Hepatocyte (in vitro differentiated cells): ENCODE data around the gene C9orf43. TPM values are rescaled to one million over a fixed set of nuclear protein-coding genes. Genes with fewer than 3 reads are reported as not detected.
"Not testable (repeated sequence)": the region's sequence is repeated elsewhere in the genome, so short reads cannot be mapped to it uniquely, and the experiment has no call there.

Experiments
- DNase-seq: peaks from one replicate; pipeline ENCODE4 v3.0.0-alpha.2; 2016; ENCODE audit warnings: low spot score
- H2AFZ ChIP-seq: fragments of 200-600 bp; sonication (generic); 2 replicates; pipeline ENCODE4 v1.6.0; 2016; ENCODE audit warnings: antibody characterized with exemption, mild to moderate bottlenecking
- H3K27ac ChIP-seq: fragments of 200-600 bp; sonication (generic); 2 replicates; pipeline ENCODE4 v1.5.1; 2016; ENCODE audit warnings: mild to moderate bottlenecking
- H3K27me3 ChIP-seq: fragments of 200-600 bp; sonication (generic); 2 replicates; pipeline ENCODE4 v1.6.1; 2016
- H3K36me3 ChIP-seq: fragments of 200-600 bp; sonication (generic); replicated peaks from 2 replicates; pipeline ENCODE4 v1.5.1; 2016; ENCODE audit warnings: low read depth; ENCODE audit not compliant: insufficient read depth
- H3K4me1 ChIP-seq: fragments of 200-600 bp; sonication (generic); 2 replicates; pipeline ENCODE4 v1.5.1; 2016; ENCODE audit warnings: mild to moderate bottlenecking, moderate library complexity; ENCODE audit not compliant: insufficient read depth
- H3K4me2 ChIP-seq: fragments of 200-600 bp; sonication (generic); 2 replicates; pipeline ENCODE4 v1.6.0; 2016
- H3K4me3 ChIP-seq: fragments of 200-600 bp; sonication (generic); 2 replicates; pipeline ENCODE4 v1.5.1; 2016; ENCODE audit warnings: mild to moderate bottlenecking
- H3K79me2 ChIP-seq: fragments of 200-600 bp; sonication (generic); 2 replicates; pipeline ENCODE4 v1.6.0; 2017; ENCODE audit warnings: mild to moderate bottlenecking
- H3K9me2 ChIP-seq: fragments of 200-600 bp; sonication (generic); replicated peaks from 2 replicates; pipeline ENCODE4 v1.6.0; 2017; ENCODE audit warnings: mild to moderate bottlenecking; ENCODE audit not compliant: insufficient read depth
- H3K9me3 ChIP-seq: fragments of 200-600 bp; sonication (generic); 2 replicates; pipeline ENCODE4 v1.5.1; 2016; ENCODE audit warnings: low read depth, mild to moderate bottlenecking
- H4K20me1 ChIP-seq: fragments of 200-600 bp; sonication (generic); 2 replicates; pipeline ENCODE4 v1.6.0; 2016; ENCODE audit warnings: mild to moderate bottlenecking; ENCODE audit not compliant: insufficient read depth, poor library complexity, severe bottlenecking
- CTCF ChIP-seq: fragments of 200-600 bp; sonication (generic); IDR thresholded peaks from 2 replicates; pipeline ENCODE4 v1.5.1; 2016; ENCODE audit warnings: antibody characterized with exemption, mild to moderate bottlenecking; ENCODE audit not compliant: poor library complexity
- EZH2 ChIP-seq: fragments of 200-600 bp; sonication (generic); IDR thresholded peaks from 2 replicates; pipeline ENCODE4 v1.6.1; 2016; ENCODE audit warnings: antibody characterized with exemption, mild to moderate bottlenecking, borderline replicate concordance
- EZH2phosphoT487 ChIP-seq: fragments of 200-600 bp; sonication (generic); IDR thresholded peaks from one replicate; pipeline ENCODE4 v1.6.1; 2018; ENCODE audit warnings: antibody characterized with exemption, mild to moderate bottlenecking, low read depth, moderate library complexity; ENCODE audit not compliant: unreplicated experiment, severe bottlenecking
- WGBS: methylation state at CpG from one replicate; pipeline ENCODE4 v1.1.6; 2016; ENCODE audit warnings: low lambda C conversion rate; ENCODE audit errors: missing lambda C conversion rate; 5-methylcytosine and 5-hydroxymethylcytosine counted together
- polyA plus RNA-seq: library from polyadenylated mRNA; unstranded; fragments of >200 nt; fragmentation: Nextera tagmentation; extraction: Ambion mirVana; gene quantifications from 2 replicates; pipeline ENCODE4 v1.2.1, GENCODE V29; 2016
- total RNA-seq: library from RNA; depleted of rRNA; stranded (reverse); fragments of >200 nt; gene quantifications from 2 replicates; pipeline ENCODE4 v1.2.3, GENCODE V29; 2014

Gene C9orf43
- total and polyA plus RNA-seq, 2 experiments from 2014 or later, result 0.53 to 0.69 TPM

GRCh38 chr9:113431191-113431590 lies 20.6 kb downstream of the C9orf43 start:
- no peak for TF ChIP-seq EZH2
- no peak for TF ChIP-seq CTCF
- TF ChIP-seq EZH2phosphoT487, result no peak
- Histone ChIP-seq H3K9me2 (no peaks in the 10 kb centered on the region), H3K27me3 (no peaks in the 10 kb centered on the region), H3K9me3 (no peaks in the 10 kb centered on the region), H3K4me2 (no peak overlapping the region), H2AFZ (no peak overlapping the region), H4K20me1 (no peaks in the 10 kb centered on the region), H3K4me3 (no peak overlapping the region), H3K4me1 (no peaks in the 10 kb centered on the region), H3K36me3 (no peaks in the 10 kb centered on the region), H3K79me2 (no peaks in the 10 kb centered on the region), H3K27ac (no peak overlapping the region)
- DNase-seq, result no peak

DNA sequence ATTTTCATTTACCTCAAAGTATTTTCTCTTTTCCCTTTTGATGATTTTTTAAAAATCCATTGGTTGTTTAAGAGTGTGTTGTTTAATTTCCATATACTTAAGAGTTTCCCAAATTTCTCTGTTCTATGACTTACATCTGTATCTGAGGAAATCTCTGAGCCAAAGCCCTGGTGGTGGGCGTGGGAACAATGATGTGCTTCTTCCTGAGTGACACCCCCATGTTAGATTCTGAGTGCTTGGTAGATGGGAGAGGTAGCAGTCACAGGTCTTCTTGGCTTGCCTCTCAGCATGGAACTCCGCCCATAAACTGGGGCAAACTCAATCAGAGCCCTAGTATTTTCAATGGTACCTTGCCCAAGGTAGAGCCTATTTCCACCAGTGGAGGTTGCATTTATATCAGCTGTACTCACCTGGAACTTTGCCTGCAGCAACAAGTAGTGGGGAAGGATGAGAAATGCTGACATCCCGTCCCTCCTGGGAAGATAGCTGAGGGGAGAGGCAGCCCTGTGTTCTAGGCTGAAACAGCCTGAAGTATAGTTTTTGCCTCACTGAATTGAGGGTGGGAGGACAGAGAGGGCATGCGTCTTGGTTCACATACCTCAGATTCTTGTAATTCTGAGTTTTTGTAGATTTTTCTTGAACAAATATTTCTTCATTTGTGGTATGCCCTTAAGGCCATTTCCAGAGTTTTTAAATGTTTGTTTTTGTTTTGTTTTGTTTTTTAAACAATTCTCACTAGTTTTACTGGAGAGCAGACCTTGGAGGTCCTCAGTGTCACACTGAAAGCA lies 26.4 kb downstream of the C9orf43 start:
- no peak for DNase-seq
- Histone ChIP-seq H3K4me2 (no peak overlapping the region), H3K79me2 (no peaks in the 10 kb centered on the region), H3K9me3 (no peaks in the 10 kb centered on the region), H2AFZ (no peak overlapping the region), H3K27me3 (no peaks in the 10 kb centered on the region), H3K4me1 (no peaks in the 10 kb centered on the region), H3K27ac (no peak overlapping the region), H3K9me2 (no peaks in the 10 kb centered on the region), H3K36me3 (no peaks in the 10 kb centered on the region), H3K4me3 (no peak overlapping the region), H4K20me1 (no peaks in the 10 kb centered on the region)
- 74% methylated on average over 4 of the region's 4 CpGs for WGBS
- TF ChIP-seq EZH2phosphoT487 (no peak), EZH2 (no peak), CTCF (no peak)

- H3K27ac ChIP-seq, H2AFZ ChIP-seq, H3K9me2 ChIP-seq, H3K4me3 ChIP-seq, H3K9me3 ChIP-seq, H3K36me3 ChIP-seq, H3K79me2 ChIP-seq, H3K4me2 ChIP-seq, H3K27me3 ChIP-seq, H4K20me1 ChIP-seq, DNase-seq, H3K4me1 ChIP-seq: not testable (repeated sequence)
- WGBS, result 83% methylated on average over 1 of the region's 1 CpG
Observed at GRCh38 chr9:113437716-113438115, 27.2 kb downstream of the C9orf43 start.

DNA sequence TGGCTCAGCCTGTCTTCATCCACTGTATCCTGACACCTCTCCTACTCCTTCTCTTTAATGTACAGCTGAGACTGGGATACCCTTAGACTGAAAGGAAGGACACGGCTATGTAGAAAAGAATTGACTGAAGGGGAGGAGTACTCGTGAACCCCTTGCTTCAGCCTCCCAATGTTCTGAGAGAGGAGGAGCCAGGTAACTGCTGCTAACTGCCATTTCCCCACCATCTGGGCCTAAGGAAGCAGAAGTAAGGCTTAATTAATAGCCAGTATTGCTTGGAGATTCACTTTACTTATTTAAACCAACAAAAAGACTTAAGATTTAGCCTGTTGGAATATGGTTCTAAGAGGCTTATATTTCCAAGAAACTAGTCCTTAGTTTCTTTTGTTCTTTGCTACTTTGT lies 34.2 kb downstream of the C9orf43 start:
- Histone ChIP-seq H3K27me3 (no peaks in the 10 kb centered on the region), H3K4me2 (no peak overlapping the region), H3K4me3 (no peak overlapping the region), H3K9me3 (no peaks in the 10 kb centered on the region), H4K20me1 (no peaks in the 10 kb centered on the region), H3K27ac (no peak overlapping the region), H3K4me1 (no peaks in the 10 kb centered on the region), H3K9me2 (no peaks in the 10 kb centered on the region), H2AFZ (no peak overlapping the region), H3K79me2 (no peaks in the 10 kb centered on the region), H3K36me3 (no peaks in the 10 kb centered on the region)
- WGBS, result 87% methylated on average over 2 of the region's 2 CpGs
- TF ChIP-seq CTCF (no peak), EZH2 (no peak), EZH2phosphoT487 (no peak)
- no peak for DNase-seq
